ENCODE data around the gene CFAP61.
"Not testable (repeated sequence)": the region's sequence is repeated elsewhere in the genome, so short reads cannot be mapped to it uniquely, and the experiment has no call there.

CFAP61 gene, protein sequence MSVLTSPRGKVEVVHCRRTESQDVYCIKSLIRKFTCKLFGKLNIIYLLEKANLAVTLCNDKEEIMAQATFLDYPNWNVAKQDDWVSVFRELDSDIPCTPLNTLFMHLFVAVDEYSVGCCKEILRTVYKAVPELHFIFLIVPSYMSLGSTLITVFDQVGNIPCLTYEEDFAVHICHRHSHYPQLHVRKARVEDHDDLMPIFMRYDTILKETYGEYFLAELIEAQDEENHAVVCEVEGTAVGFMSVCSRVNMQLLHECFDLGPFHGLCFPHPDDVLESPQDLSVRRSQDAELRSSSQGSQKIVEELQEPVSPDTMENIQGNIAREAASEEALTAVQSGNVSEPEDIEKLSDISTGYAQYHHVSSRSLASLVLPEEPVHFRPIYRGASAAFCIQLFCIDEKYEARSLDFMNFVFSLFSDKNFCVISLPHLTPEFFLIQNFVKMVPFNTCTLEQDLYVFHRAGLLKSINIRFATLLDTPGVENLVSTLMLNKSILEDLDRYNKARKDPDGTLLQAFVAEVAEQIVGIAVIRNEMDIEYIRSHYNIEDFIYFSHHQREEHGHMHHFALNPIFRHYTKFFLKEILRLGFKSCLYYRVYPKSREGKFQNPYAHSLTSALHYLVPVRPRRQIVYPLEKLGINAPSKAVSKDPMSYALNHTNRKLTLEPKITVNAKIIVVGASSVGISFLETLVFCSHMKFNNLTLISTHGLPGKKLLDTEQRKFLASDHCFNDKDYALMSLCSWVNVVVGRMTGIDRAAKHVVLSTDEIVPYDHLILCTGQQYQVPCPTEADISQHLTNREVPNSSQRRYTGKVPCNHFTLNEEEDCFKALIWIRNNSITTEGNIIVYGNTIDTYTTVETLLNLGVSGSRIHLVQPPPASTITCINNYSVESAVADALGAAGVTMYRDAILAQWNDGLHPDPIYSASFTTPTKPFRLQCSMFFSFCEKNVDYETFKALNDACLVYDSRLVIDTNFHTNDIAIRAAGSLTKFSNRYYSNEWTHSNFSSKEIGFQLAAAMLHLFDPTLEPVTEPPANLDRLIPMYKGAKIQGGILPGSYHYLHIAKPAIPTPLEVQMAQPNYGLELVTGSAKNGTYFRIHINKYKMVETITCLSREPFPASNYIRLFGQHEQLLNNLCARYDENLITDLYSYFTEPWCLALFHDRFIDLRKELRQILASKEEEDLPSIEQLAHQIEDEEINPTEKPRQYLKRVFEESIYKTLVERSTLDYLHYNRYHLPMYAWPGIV

DNA sequence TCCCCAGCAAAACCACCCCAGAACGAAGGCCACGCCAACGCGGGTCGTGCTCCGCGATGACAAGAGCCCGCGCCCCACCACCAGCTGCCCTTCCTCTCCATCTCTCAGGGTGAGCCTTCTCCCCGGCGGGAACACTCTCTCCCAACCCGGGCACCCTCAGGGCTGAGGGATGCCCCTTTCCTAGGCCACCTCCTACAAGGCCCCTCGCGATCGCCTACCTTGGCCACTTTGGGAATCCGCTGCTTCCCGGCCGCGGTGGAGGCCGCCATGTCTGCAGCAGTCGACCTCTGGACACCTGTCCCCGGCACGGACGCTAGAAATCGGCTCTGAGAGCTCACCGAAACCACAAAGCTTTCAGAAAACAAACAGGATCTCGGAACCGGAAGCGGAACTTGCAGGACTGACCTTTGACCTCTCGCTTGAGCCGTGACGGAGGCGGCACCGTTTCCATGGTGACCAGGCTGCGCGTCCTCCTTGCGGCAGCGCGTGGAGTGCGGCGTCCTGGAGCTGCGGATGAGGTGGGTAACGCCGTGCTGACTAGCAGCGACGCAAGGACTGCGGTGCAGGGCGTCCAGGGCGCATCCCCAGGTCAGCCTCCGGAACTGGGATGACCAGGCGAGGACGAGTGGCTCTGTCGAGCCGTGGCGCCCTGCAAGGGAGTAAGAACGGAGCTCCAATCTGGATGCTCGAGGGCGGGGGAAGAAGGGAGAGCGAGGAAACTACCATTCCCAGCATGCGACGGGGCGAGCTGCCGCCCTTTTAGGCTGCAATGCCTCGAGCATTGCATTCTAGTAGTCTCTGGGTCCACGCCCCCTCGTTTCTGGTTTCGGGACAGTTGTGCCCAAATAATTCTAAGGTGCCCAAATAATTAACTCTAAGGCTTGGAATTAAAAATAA is at the start of gene CFAP61, which contains the start of gene CRNKL1:
CFAP61 (plus strand) TSS at position 459 of the 897 bp plus-strand sequence. CDS start 4,122 bp downstream, outside the sequence.
CRNKL1 (minus strand) TSS at position 393 of the 897 bp plus-strand sequence; CDS start at position 269, 124 bp downstream.
- DNase-seq (ENCODE audit: low read depth), result peak; percentile 91

DNA sequence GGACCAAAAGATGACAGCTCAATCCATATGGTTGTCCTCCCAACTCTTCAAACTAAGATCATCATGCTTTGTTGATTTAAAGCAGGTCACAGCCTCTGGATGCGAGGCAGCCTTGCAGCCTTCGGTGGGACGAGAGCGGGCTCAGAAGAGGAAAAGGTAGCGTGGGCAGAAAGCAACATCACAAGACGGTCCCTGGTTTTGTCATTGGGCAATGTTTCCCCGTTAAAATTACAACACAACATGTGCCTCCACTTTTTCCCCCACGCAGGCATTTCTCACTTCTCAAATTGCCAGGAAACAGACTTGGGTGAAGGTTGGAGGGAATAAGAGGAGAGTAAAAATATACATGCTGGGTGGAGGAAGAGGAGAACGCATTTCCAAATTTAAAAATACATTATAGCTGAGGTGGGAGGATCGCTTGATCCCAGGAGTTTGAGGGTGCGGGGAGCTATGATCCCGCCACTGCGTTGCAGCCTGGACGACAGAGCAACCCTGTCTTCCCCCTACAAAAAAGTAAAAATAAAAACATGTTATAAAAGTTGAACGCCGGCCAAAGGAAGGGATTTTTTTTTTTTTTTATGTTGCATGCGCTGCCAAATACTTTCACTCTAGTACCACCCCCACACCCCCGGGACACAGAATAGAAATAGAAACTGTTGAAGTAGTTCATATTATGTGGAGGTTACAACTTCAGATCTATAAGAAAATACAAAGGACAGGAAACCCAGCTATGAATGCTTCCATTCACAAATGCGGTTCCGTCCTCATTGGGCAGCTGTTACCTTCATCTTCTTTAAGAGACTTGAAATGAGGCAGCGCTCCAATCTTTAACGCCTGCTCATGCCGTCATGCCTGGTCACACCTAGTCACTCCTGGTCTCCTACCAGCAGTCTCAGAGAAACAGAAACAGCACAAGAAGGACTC is 49.0 kb upstream of the CFAP61 start:
- no peak for DNase-seq (ENCODE audit: low read depth)

DNA sequence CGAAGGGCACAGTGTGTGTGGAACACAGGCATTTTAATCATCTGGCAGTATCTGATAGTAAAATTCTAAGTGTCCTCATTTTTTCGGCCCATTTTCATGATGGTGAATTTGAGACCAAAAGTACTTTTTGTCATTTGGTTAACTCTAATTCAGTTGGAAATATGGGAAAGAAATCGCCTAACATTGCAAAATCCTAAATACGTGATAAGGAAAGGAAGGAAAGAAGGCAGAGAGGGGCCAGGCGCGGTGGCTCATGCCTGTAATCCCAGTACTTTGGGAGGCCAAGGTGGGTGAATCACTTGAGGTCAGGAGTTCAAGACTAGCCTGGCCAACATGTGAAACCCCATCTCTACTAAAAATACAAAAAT is 48.4 kb upstream of the CFAP61 start:
- DNase-seq (ENCODE audit: low read depth), result not testable (repeated sequence)

DNA sequence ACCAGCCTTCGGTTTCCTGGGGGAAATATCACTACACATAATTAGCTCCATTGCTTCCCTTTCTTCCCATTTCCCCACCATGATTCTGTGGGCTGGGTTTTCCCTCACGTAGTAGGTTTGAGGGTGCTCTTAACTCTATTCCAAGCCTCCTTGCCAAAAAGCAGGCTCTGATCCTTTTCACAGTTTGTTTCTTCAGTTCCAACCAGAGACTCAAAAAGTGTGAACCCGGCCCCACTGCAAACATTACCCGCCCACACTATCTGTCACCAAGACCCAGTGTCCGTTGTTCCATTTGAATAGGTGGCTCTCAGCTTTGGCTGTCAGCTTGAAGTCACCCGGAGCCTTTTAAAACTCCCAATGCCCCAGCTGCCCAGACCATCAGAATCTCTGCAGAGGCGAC is 47.0 kb upstream of the CFAP61 start:
- no peak for DNase-seq (ENCODE audit: low read depth)

DNA sequence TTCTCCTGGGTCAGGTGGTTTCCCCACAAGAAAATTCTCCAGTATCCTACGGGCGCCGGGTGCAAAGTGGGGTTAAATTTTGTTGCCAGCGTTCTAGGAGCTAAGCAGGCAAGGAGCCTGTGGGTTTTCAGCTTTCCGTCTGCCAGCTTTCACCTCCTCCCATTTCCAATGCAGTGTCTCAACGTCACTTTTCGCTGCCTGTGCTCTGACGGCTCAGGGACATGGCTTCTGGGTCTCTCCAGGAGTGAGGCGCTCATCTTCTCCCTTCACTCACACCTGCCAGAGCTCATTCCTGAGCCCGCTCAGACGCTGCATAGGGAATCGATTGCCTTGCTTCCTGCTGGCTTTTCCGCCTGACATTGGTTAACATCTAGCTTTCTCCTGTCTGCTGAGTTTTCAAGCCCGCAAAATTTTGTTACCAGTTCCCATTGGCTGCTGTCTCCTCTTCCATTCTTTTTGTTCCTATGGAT is 42.5 kb upstream of the CFAP61 start:
- DNase-seq (ENCODE audit: low read depth), result no peak

DNA sequence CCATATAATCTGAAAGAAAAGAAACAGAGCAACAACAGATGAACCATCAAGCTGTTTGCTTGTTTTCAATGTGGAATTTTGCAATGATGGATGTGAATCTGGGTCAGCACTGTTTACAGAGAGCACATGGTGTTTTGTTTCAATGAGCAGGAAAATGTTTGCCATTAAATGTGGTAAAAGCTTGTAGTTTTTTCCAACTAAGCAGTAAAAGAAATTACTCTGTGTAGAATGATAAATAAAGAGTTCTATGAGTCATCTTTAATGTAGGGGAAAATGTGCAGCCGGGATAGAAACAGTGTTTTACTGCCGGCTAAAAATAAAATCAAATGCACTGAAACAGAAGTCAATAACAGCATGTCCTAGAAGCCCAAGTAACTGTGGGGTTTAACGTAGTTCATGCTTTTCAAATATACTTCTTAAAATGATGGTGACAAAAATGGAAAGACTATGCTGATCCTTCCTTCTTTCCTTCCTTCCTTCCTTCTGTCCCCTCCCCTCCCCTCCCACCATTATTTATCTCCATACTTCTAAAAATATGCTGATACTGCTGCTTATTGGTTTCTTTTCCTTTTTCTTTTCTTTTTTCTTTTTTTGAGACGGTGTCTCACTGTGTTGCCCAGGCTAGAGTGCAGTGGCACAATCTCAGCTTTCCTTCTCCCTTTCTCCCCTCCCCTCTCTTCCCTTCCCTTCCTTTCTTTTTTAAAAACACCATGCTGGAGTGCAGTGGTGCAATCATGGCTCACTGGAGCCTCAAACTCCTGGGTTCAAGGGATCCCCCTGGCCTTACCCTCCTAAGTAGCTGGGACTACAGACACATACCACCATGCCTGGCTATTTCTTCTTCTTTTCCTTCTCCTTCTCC is 41.5 kb upstream of the CFAP61 start:
- no peak for DNase-seq (ENCODE audit: low read depth)

DNA sequence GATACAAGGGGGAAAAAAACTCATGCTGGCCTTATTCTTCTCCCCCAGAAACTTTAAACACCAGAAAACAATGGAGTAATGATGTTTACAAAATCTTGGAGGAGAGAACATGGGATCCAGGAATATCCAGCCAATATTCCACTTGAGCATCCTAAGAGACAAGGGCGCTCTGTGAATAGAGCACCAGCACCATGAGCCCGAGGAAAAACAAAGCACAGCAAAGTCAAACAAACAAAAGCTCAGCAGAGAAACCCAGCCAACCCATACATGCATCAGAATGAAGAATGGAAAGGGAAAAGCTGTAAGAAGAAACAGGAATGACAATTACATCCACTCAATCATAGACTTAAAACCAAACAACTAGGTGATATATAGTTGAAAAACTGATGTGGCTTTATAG is 39.8 kb upstream of the CFAP61 start:
- DNase-seq (ENCODE audit: low read depth), result no peak

DNA sequence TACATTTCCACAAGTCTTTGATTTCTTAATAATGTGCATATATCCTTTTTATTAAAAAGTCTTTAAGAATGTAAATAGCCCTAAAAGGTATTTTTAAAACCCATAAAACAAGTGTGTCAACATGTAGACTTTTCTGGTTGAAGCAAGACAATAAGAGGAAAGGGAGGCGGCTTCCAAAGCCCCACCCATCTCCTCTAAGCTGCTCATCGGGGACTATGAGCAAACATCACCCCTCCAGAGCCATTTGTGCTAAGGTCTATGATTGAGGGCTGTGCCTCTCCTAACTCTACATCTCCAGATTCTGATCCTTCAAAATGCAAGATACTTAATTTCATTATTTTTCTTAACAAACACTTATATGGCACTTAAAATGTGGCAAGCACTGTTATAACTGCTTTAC is 37.7 kb upstream of the CFAP61 start:
- no peak for DNase-seq (ENCODE audit: low read depth)

DNA sequence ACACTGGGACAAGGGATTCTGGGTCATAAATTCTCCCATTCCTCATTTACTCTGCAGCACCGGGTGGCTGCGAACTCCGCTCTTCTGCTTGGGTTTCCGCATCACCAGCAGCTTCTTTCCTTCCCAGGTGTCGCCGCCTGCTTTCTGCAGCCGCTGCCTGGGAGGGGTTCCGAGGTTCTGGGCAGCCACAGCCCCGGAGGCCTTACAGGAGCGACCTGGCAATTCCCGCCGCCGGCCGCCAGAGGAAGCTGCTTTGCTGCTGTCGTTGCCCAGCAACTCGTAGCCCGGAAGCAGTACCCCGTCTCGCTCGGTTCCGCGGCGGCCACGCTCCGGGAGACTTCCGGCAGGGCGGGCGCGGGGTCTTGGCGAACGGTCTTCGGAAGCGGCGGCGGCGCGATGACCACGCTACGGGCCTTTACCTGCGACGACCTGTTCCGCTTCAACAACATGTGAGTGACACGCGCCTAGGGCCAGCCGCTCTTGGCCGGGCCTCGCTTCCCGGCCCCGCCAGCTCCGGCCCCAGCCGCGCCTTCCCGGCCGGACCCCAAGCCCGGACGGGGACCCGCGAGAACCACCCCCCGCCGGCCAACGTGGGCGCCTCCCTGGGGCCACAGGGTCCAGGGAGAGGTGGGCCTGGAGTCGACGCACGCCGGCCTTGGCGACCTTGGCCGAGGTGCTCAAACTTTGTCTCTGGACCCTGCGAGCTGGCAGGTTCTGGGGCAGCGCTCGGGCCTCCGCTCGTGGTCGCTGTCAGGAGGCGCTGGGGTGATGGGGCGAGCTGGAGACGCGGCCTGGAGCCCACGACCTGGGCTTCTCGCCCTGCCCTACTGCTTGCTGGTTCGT is 35.1 kb upstream of the CFAP61 start, which contains the start of gene NAA20:
NAA20 (plus strand) TSS at position 362 of the 843 bp plus-strand sequence; CDS start at position 397, 35 bp downstream.
- DNase-seq (ENCODE audit: low read depth), result peak; percentile 72

DNA sequence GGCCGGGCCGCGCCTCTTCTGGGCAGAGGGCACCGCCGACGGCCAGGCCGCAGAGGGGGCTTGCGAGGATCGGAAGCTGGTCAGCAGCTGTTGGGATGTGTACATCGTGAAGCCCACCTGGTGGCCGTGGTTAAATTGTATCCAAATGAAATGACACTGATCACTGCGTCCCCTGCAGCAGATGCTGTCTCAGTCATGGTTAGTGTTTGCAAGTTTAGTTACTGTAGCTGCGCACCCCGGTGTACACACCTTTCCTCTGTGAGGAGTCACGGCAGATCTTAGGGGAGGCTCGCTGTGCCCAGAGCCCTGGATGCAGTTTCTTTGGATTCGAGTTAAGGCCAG is 34.5 kb upstream of the CFAP61 start:
- DNase-seq (ENCODE audit: low read depth), result no peak

DNA sequence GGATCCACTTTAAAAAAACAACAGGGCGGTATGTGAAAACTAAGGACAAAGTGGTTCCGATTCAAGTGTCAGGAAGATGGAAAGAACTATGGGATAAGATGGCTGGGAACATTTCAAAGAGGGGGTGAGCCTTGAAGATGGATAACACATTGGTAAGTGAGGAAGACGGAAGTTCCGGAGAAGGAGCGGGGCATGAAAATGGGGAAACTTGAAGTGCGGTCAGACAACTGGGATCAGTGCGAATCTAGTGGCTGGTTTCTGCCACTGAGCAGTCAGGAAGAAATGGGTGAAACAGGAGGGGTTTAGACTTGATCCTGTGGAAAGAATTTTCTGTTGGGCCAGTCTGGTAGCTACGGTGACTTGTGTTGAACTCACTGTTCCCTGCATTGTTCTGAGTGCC is 34.0 kb upstream of the CFAP61 start:
- DNase-seq (ENCODE audit: low read depth), result no peak

DNA sequence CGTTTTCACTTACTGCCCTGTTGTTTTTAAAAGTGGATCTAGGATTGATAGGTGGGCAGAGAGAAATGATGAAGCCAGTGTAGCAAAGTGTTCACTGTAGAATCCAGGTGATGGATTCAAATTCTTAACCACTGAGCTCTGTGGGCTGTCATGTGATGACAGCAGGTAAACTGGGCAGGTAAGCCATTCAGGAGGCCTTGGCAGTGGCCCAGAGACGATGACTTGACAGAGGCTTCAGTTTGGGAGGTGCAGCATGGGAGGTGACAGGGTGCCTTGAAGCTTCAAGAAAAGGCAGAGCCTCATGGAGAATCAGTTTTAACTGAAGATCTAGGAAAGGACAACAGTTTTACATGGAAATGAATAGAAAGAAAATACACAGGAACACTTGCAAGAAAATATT is 33.2 kb upstream of the CFAP61 start:
- DNase-seq (ENCODE audit: low read depth), result no peak

DNA sequence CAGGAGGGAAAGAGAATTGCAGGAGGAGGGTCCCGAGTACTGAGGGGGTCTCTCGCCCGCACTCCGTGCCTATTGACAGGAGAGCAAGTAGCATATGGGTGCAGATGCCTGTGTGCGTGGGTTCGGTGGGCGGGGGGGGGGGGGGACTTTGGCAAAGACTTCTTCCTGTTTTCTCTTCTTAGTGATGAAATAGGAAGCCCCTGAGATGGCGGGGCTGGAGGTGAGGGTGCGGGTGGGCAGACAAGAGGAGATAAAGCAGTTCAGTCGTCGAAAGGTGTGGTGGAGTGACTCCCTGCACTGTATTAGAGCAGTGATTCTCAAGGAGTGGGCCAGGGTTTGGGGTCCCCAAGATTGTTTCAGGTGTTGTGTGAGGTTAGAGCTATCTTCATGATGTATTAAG is 31.4 kb upstream of the CFAP61 start:
- DNase-seq (ENCODE audit: low read depth), result no peak

DNA sequence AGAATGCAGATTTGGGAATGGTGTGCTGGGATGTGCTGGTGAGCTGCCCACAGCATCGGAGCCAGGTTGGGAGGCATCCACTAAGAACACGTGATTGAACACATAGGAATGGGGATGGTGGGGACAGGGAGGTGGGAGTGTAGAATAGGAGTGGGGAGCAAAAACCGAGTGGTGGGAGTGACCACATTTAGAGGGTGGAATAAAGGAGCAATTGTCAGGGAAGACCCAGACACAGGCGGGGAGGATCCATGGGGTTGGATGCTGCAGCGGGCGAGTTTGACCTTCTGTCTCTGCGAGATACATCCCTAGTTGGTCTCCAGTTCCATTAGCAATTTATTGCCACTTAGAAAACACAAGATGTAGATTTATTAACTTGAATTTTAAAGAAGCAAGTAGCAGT is 30.5 kb upstream of the CFAP61 start:
- no peak for DNase-seq (ENCODE audit: low read depth)

DNA sequence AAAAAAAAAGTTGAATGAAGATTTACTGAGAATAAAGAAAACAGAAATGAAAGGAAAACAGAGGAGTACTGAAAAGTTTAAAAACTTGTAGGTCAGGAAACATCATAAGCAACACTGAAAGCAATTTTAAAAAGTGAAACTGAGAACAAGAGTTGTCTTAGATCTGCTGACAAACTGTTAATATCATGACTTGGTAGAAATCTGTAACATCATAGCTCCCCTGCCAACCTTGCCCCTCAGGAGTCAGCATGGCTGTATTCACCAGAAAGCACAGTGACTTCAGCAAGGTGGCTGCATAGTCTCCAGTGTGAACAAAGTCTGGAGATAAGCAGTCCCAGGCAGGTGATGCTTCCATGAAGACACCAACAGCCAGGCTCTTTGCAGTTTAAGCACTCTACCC is 29.8 kb upstream of the CFAP61 start:
- DNase-seq (ENCODE audit: low read depth), result no peak

DNA sequence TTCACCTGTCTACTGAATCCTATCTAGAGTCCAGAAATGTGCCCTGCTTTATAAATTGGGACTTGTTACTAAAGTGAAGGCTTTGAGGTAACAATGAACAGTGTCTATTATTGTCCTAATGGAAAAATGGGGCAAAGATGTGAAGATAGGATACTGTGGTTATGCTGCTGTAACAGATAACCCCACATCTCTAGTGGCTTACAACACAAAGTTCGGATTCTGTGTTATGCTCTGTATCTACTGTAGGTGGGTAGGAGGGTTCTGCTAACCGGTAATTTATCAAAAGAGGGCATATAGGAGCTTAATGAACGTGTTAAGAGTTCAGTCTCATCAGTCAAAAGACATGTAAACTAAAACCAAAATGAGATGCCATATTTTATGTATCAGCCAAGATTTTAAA is 28.9 kb upstream of the CFAP61 start:
- DNase-seq (ENCODE audit: low read depth), result no peak

DNA sequence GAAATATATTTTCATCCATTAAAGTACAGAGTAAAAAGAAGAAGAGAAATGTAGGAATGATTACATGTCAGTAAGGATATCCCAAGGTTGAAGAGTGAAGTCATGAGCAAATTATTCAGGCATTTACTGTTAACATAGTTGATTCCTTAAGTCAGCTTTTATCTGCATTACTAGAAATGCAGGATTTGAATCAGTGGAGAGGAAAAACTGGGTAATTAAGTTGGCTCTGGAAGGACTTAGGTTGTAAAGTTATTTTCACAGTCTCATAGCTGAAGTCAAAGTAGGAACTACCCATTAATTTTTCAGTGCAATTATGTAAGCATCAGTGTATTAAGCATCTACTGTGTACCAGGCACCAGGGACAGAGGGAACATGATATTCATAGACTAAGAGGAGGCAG is 27.4 kb upstream of the CFAP61 start:
- DNase-seq (ENCODE audit: low read depth), result no peak

DNA sequence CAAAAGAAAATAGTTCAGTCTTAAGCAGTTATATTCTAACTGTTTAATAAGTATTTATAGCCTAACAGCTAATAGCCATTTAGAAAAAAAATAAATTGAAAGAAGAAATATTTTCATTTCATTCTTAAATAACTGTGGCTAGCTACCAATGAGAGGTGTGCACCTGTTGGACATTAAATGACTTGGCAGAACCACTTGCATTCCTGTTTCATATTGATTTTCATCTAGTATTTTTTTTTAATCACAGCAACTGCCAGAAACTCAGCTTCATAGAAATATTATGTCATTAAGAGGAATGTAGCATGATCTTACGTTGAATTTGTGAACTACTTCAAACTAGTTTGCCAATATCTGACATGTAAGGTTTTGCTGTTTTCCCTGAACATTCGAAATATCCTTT is 25.0 kb upstream of the CFAP61 start:
- no peak for DNase-seq (ENCODE audit: low read depth)

Measured in CMK (cell line).